GM21786 (cell line): ENCODE measurements around the gene PPP2R5D.
A peak's percentile ranks its signal among the peaks of the same experiment; 100 is the strongest.
"Not testable (repeated sequence)": the region's sequence is repeated elsewhere in the genome, so short reads cannot be mapped to it uniquely, and the experiment has no call there.

Source experiments
- ATAC-seq: cut with Tn5 transposase; IDR thresholded peaks from one replicate; pipeline ENCODE4 v1.9.1; 2021; ENCODE audit not compliant: unreplicated experiment

Gene PPP2R5D

GRCh38 chr6:43021270-43022047, 37.1 kb downstream of the PPP2R5D start, which contains the start of gene RRP36:
TSS of gene RRP36 (plus strand) at chr6:43021623. CDS start at chr6:43021655, 32 bp downstream.
- ATAC-seq, result peak; percentile 79

- ATAC-seq, result no peak
Measured at GRCh38 chr6:43024436-43024835, 40.1 kb downstream of the PPP2R5D start.

- no peak for ATAC-seq
Measured at GRCh38 chr6:43026365-43026764, 42.0 kb downstream of the PPP2R5D start.

GRCh38 chr6:43029120-43029519, 44.8 kb downstream of the PPP2R5D start:
- no peak for ATAC-seq

GRCh38 chr6:43032326-43032725, 48.0 kb downstream of the PPP2R5D start:
- no peak for ATAC-seq

GRCh38 chr6:43033496-43034189, 49.3 kb downstream of the PPP2R5D start:
- ATAC-seq, result no peak

- ATAC-seq, result no peak
Measured at GRCh38 chr6:43034190-43034525, 49.8 kb downstream of the PPP2R5D start.

GRCh38 chr6:43035495-43036194, 51.3 kb downstream of the PPP2R5D start:
- ATAC-seq, result no peak

- no peak for ATAC-seq
Measured at GRCh38 chr6:43036712-43037111, 52.3 kb downstream of the PPP2R5D start.

- no peak for ATAC-seq
Measured at GRCh38 chr6:43037197-43037596, 52.8 kb downstream of the PPP2R5D start.

- ATAC-seq, result no peak
Measured at GRCh38 chr6:43037706-43038105, 53.3 kb downstream of the PPP2R5D start.

- no peak for ATAC-seq
Measured at GRCh38 chr6:43038727-43039126, 54.4 kb downstream of the PPP2R5D start.

GRCh38 chr6:43040542-43041257, 56.3 kb downstream of the PPP2R5D start:
- no peak for ATAC-seq

- not testable (repeated sequence) for ATAC-seq
Measured at GRCh38 chr6:43041475-43041874, 57.1 kb downstream of the PPP2R5D start.

- ATAC-seq, result no peak
Measured at GRCh38 chr6:43043310-43043709, 58.9 kb downstream of the PPP2R5D start.

- no peak for ATAC-seq
Measured at GRCh38 chr6:43045371-43045930, 61.1 kb downstream of the PPP2R5D start.

GRCh38 chr6:43047998-43048397, 63.6 kb downstream of the PPP2R5D start:
- ATAC-seq, result no peak

- no peak for ATAC-seq
Measured at GRCh38 chr6:43050981-43051380, 66.6 kb downstream of the PPP2R5D start.

GRCh38 chr6:43052225-43052841, 68.0 kb downstream of the PPP2R5D start:
- no peak for ATAC-seq

GRCh38 chr6:43052842-43053544, 68.6 kb downstream of the PPP2R5D start:
- ATAC-seq, result peak; percentile 22
